Activated effector memory CD4-positive, alpha-beta T cell treated with Interleukin-2 at 50 U/mL for 16 hours (primary cell): ENCODE measurements around the gene FLNB.
"Not testable (repeated sequence)": the region's sequence is repeated elsewhere in the genome, so short reads cannot be mapped to it uniquely, and the experiment has no call there.

Source experiments
- DNase-seq: peaks from one replicate; pipeline ENCODE4 v3.0.0-alpha.2; 2020

Gene FLNB

GRCh38 chr3:58190882-58191281 lies 182.7 kb downstream of the FLNB start:
- no peak for DNase-seq

- DNase-seq = no peak
These were observed 183.3 kb downstream of the FLNB start for GRCh38 chr3:58191361-58191991.

GRCh38 chr3:58192069-58192468 lies 183.8 kb downstream of the FLNB start:
- no peak for DNase-seq

GRCh38 chr3:58193682-58194407 lies 185.6 kb downstream of the FLNB start:
- DNase-seq = no peak

GRCh38 chr3:58197588-58197987 lies 189.4 kb downstream of the FLNB start:
- no peak for DNase-seq

- DNase-seq = no peak
These were observed 190.1 kb downstream of the FLNB start for GRCh38 chr3:58198362-58198761.

GRCh38 chr3:58198804-58199203 lies 190.6 kb downstream of the FLNB start:
- no peak for DNase-seq

- no peak for DNase-seq
These were observed 192.0 kb downstream of the FLNB start for GRCh38 chr3:58200121-58200709.

GRCh38 chr3:58200846-58201355 lies 192.7 kb downstream of the FLNB start:
- DNase-seq = no peak

GRCh38 chr3:58201451-58201850 lies 193.2 kb downstream of the FLNB start:
- DNase-seq = not testable (repeated sequence)

- no peak for DNase-seq
These were observed 194.7 kb downstream of the FLNB start for GRCh38 chr3:58202917-58203360.

- DNase-seq = no peak
These were observed 195.3 kb downstream of the FLNB start for GRCh38 chr3:58203541-58203940.

- DNase-seq = no peak
These were observed 196.5 kb downstream of the FLNB start for GRCh38 chr3:58204720-58205119.

GRCh38 chr3:58205981-58206380 lies 197.8 kb downstream of the FLNB start:
- no peak for DNase-seq

- DNase-seq = no peak
These were observed 198.3 kb downstream of the FLNB start for GRCh38 chr3:58206406-58207011.

GRCh38 chr3:58207954-58208353 lies 199.7 kb downstream of the FLNB start:
- no peak for DNase-seq

GRCh38 chr3:58209933-58210332 lies 201.7 kb downstream of the FLNB start:
- DNase-seq = no peak

GRCh38 chr3:58210761-58211460 lies 202.7 kb downstream of the FLNB start, which contains the start of gene DNASE1L3:
DNASE1L3 (minus strand) TSS chr3:58210972; CDS start chr3:58210906, 66 bp downstream.
- DNase-seq = no peak

GRCh38 chr3:58214484-58215316 lies 206.5 kb downstream of the FLNB start:
- DNase-seq = no peak

- DNase-seq = no peak
These were observed 207.2 kb downstream of the FLNB start for GRCh38 chr3:58215317-58216025.
